AG20443 (cell line): ENCODE results near the gene CDKL4.
"Not testable (repeated sequence)": the region's sequence is repeated elsewhere in the genome, so short reads cannot be mapped to it uniquely, and the experiment has no call there.

Experiments used
- DNase-seq: peaks from one replicate; pipeline ENCODE4 v3.0.0; 2012; ENCODE audit warnings: low spot score, mixed read lengths

CDKL4 gene

DNA sequence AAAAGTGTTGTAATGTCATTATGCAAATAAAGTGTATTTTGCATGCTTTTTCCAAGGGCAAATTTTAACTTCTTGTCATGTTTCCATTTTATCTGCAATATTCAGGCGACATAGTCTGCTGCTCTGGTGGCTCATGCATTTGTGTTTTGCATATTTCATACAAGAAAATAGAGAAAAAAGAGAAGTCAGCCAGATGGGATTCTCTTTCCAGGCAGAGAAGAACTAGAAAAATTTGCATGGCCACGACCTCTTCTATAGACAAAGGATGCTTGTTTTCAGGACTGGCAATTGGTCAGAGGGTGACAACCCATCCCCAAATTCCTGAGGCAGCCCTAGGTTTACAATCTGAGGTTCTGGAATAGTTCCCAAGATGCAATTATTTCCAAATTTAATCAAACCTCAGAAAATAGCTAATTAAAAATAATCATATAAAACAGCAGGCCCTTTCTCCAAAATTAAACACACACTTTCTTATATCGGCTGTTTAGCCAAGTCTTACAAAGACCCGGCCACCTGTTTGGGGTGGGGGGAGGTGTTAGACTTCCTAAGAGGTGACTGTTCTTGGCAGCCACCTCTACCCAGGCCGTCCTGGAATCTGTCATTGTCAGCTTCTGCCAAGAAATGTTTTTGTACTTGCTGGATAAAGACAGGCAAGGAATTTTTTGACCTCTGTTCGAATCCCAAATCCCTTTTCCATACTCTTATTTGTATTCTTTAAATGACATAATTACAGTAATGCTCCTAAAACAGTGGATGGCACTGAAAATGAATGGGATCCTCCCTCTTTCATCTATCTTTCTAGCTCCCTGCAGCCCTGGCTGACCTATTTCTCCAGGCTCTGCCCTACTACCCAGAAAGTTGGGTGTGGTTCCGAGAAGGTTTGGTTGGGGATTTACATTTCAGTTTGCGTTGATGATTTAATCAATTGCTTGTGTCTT lies 102.2 kb downstream of the CDKL4 start:
- DNase-seq = no peak

DNA sequence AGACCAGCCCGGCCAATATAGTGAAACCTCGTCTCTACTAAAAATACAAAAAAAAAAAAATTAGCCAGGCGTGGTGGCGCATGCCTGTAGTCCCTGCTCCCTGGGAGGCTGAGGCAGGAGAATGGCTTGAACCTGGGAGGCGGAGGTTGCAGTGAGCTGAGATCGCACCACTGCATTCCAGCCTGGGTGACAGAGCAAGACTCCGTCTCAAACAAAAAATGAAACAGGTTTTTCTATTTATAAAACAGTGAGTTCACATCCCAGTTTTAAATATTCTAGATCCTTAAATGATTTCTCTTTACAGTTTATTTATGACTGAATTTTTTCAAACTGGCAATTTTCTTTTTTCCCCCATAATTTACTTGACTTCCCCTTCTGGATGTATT lies 102.8 kb downstream of the CDKL4 start:
- DNase-seq = not testable (repeated sequence)

DNA sequence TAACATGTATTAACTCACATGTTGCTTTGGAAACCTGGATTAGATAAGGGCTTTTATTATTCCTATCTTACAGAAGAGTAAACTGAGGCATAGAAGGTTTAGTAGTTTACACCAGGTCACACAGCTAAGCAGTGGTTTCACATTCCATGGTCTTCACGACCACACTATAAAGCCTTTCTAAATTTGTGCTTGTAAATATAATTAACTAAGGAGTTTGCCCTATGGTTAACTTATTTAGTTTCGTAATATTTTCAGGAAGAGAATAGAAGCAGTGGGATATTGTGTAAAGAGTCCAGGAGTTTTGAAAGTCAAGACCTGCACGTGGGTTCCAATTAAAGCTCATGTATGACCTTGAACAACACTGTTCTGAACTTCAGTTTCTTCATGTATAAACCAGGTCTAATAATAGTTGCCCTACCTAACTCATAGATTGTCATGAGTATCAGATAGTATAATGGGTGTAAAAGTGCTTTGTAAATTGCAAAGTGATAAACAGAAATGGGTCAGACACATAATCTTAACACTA lies 103.4 kb downstream of the CDKL4 start:
- DNase-seq = no peak

DNA sequence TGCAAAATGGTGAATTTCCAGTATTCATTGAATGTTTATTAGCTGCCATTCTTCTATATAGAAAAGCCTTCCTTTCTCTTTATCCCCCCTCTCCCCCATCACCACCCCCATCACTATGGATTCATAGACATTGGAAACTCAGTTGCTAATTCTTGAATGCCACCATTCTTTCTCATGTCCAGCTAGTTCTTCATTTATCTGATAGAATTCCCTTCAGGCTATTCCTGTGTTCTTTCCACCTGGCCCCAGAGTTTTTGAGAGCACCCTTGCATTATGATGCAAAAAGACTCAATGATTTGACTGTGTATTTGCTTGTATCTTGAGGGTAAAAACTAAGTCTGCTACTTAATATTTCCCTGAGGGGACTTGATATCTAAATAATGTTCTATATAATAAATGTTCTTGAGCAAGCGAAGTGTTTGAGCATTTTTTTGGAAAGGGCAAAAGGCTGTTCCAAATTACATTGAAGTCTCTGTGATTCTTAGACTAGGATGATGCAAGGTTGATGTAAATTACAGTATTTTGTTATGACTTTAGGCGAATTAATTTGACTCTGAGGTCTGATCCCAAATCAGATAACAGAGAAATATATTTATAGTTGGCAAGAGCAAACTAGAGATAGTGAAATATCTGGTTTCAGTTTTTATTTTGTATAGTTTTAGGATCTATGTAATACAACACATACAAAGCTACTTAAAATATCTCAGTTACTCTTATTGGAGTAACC lies 104.1 kb downstream of the CDKL4 start:
- DNase-seq = no peak

DNA sequence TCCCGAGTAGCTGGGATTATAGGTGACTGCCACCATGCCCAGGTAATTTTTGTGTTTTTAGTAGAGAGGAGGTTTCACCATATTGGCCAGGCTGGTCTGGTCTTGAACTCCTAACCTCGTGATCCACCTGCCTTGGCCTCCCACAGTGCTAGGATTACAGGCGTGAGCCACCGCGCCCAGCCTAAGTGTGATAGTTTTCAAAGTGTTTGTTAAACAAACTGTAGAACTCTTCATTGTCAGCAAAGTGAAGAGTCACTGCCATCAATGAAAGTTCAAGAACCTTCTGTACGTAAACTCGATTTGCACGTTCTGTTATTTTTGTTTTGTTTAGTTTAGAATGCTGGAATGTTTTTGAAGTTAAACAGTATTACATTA lies 104.9 kb downstream of the CDKL4 start:
- DNase-seq = no peak

DNA sequence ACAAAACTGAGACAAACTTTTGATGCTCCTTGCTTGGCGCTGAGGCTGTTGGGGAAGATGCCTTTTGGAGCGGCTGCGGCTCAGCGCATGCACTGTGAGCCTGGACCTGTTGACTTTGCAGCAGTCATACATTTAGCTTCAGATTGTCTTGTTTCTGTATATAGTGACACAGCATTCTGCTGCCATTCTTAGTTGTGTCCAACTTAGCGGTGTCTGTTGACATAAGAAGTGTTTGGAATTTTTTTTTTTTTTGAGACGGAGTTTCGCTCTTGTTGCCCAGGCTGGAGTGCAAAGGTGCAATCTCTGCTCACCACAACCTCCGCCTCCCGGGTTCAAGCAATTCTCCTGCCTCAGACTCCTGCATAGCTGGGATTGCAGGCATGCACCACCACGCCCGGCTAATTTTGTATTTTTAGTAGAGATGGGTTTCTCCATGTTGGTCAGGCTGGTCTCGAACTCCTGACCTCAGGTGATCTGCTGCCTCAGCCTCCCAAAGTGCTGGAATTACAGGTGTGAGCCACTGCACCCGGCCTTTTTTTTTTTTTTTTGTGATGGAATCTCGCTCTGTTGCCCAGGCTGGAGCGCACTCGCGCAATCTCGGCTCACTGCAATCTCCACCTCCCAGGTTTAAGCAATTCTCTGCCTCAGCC lies 105.5 kb downstream of the CDKL4 start:
- DNase-seq = not testable (repeated sequence)

DNA sequence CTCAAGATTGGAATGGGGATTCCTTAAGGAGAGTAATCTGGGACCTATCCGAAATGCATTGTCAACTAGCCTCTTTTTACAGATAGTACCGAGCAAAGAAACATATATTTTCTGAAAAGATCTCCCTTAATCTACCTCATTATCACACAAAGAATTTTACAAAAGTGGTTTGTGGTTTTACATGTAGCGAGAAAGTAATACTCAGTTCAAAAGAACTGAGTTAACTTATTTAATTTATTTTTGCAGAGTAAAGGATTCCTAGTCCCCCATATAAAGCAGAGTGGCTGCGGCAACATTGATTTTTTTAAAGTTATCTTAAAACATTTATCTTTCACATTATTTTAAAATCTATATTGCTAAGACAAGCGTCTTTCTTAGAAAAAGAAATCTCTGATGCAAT lies 107.0 kb downstream of the CDKL4 start:
- no peak for DNase-seq

DNA sequence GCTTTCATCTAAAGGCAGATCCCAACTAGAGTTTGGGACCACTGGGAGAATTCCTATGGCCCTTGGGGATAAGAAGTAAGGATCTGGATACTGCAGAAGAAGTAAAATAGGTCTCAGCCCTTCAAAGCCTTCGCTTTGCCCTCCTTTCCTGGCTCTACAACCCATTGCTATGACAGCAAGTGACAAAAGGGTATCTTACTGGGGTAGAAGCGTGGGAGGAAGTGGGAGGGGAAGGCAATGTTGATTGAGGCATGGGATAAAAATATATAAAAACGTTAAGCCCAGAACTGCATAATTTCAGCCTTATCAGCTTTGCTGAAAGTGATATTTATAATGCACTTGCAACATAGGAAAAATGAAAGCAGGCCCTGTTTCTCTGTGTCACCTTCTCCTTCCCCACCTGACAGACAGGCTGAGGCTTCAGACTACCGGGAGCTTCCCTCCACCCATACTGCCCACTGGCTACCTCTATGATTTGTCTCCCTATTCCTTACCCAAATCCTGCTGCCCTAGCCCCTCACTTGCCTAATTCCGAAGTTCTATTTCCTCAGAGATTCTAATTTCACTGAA lies 108.0 kb downstream of the CDKL4 start:
- no peak for DNase-seq

DNA sequence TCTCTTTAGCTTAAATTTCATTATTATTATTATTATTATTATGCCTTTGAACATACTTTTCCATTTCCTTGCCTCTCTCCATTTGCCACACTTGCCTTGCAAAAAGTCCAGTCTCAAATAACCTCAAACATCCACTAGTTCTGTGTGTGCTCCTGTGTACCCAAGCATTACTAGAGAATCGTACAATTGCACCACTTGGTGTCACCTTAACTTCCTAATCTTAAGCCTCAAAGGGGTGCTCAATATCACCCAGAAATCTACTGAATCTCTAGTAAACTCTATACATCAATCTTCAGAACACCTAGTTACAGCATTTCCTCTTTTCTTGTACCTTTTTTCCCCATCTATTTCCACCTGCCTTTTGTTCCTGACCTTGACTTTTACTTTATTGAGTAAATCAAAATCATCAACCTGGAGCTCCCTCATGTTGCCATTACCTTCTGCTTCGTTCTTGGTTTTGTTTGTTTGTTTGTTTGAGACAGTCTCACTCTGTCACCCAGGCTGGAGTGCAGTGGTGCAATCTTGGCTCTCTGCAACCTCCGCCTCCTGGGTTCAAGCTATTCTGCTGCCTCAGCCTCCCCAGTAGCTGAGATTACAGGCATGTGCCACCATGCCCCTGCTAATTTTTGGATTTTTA lies 110.4 kb downstream of the CDKL4 start:
- DNase-seq = no peak

DNA sequence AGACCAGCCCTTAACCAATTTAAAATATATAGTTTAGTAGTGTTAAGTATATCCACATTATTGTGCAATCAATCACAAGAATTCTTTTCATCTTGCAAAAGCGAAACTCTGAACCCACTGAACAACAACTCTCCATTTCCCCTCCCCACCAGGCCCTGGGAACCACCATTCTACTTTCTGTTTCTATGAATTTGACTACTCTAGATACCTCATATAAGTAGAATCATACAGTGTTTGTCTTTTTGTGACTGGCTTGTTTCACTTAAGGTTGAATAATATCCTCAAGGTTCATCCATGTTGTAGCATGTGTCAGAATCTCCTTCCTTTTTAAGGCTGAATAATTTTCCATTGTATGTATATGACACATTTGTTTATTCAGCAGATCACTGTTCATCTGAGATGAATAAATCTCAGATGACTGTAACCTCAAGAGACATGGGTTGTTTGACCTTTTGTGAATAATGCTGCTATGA lies 114.8 kb downstream of the CDKL4 start:
- no peak for DNase-seq

DNA sequence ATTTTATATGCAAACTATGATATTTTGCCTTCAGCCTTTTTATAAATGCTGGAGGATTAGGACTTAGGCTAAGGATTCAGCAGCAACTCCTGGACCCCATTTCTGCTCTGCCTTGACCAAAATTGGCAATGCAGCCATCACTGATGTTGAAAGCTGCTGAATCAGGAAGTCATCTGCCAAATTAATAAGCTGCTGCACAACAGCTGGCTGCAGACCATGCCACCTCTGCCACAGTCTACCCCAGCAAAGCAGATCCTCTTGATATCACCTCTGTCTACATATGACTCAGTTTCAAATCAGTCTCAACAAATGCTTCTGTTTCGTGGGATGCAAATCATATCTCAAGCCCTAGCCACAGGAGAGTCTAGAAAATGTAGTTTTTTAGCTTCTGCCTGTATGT lies 115.8 kb downstream of the CDKL4 start:
- peak; percentile 37 for DNase-seq
